Right lobe of liver (tissue), 4 donors: Measurements from ENCODE around the gene FGF5.

Source experiments
- POLR2A ChIP-seq: fragments of 450-650 bp; IDR thresholded peaks from one replicate; pipeline ENCODE4 v1.6.1; 2017; ENCODE audit warnings: antibody characterized with exemption, mild to moderate bottlenecking
- TF ChIP-seq, protein P1 (sequence below), 4 donors: fragments of 200-600 bp in 3 of 4; fragments of 450-650 bp in 1 of 4; IDR thresholded peaks; one replicate each; pipeline versions ENCODE4 v1.5.1 to v1.8.0; 2016 to 2022; ENCODE audit warnings: antibody characterized with exemption in 4 of 4, mild to moderate bottlenecking in 2 of 4
- donor health status: DM: no; HTN: no; CAD: no.
- donor health status: DM: no; HTN: no; CAD: no.
- donor health status: DM: no; HTN: yes; CAD: no.

DNA sequence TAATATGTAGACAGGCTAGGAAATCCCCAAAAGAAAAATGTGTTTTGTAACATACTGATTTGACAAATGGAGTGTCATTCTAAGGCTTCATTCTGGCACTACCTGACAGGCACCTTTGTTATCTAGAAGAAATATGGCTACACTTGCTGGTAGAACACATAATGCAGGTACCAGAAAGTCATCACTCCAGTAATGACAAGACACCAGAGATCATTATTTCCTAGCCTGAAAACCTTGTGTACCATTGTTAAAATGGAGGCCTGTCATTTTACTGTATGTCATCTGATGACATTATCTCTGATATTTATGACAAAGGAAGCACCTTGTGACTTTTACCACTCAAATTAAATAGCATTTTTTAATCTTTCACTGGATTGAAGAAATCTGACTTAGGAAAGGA is 13.5 kb upstream of the FGF5 start:
- TF ChIP-seq, protein P1, sequence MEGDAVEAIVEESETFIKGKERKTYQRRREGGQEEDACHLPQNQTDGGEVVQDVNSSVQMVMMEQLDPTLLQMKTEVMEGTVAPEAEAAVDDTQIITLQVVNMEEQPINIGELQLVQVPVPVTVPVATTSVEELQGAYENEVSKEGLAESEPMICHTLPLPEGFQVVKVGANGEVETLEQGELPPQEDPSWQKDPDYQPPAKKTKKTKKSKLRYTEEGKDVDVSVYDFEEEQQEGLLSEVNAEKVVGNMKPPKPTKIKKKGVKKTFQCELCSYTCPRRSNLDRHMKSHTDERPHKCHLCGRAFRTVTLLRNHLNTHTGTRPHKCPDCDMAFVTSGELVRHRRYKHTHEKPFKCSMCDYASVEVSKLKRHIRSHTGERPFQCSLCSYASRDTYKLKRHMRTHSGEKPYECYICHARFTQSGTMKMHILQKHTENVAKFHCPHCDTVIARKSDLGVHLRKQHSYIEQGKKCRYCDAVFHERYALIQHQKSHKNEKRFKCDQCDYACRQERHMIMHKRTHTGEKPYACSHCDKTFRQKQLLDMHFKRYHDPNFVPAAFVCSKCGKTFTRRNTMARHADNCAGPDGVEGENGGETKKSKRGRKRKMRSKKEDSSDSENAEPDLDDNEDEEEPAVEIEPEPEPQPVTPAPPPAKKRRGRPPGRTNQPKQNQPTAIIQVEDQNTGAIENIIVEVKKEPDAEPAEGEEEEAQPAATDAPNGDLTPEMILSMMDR (IDR thresholded peaks at IDR 0.05) = no peak
- TF ChIP-seq POLR2A = no peak
